ENCODE measurements around the gene CHMP2A. TPM values are rescaled to one million over a fixed set of nuclear protein-coding genes. Genes with fewer than 3 reads are reported as not detected.

Gene CHMP2A
- total RNA-seq, 2 experiments from 2014 or later, result 72.7 to 101 TPM

- Histone ChIP-seq H3K27ac (ENCODE audit: low read depth, low read length, poor library complexity, severe bottlenecking) (no peak overlapping the region), H4K20me1 (ENCODE audit: insufficient read depth, low read length) (no peaks in the 10 kb centered on the region), H3K4me2 (ENCODE audit: low read length) (no peak overlapping the region), H3K79me2 (ENCODE audit: insufficient read depth, low read depth, low read length) (no peaks in the 10 kb centered on the region), H2AFZ (ENCODE audit: low read length) (no peak overlapping the region), H3K36me3 (ENCODE audit: insufficient read depth, low read length) (peaks cover 33% of the 10 kb centered on the region; the same call in 1 of the 2 replicates), H3K9me3 (ENCODE audit: low read length) (no peaks in the 10 kb centered on the region), H3K4me1 (ENCODE audit: insufficient read depth, low read length, poor library complexity, severe bottlenecking) (peaks cover 25% of the 10 kb centered on the region), H3K9me2 (ENCODE audit: insufficient read depth, low read length) (no peaks in the 10 kb centered on the region), H3K4me3 (ENCODE audit: low read depth, low read length, poor library complexity, severe bottlenecking) (no peak overlapping the region)
- intact Hi-C loops (cut with micrococcal nuclease; ENCODE audit: unreplicated experiment), result no loop called here
- ChIA-PET CTCF (ENCODE audit: unreplicated experiment) (no interaction called here), POLR2A (no interaction called here)
- no peak for DNase-seq (ENCODE audit: low spot score)
- BruUV-seq (replicated peaks), result no TSS peak
- TF ChIP-seq, protein P1, sequence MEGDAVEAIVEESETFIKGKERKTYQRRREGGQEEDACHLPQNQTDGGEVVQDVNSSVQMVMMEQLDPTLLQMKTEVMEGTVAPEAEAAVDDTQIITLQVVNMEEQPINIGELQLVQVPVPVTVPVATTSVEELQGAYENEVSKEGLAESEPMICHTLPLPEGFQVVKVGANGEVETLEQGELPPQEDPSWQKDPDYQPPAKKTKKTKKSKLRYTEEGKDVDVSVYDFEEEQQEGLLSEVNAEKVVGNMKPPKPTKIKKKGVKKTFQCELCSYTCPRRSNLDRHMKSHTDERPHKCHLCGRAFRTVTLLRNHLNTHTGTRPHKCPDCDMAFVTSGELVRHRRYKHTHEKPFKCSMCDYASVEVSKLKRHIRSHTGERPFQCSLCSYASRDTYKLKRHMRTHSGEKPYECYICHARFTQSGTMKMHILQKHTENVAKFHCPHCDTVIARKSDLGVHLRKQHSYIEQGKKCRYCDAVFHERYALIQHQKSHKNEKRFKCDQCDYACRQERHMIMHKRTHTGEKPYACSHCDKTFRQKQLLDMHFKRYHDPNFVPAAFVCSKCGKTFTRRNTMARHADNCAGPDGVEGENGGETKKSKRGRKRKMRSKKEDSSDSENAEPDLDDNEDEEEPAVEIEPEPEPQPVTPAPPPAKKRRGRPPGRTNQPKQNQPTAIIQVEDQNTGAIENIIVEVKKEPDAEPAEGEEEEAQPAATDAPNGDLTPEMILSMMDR (conservative IDR thresholded peaks at IDR 0.05; ENCODE audit: low read length), result no peak
- TF ChIP-seq EZH2phosphoT487 (IDR thresholded peaks at IDR 0.05; ENCODE audit: borderline replicate concordance, low read depth, low read length), result no peak
These were observed 16.1 kb upstream of the CHMP2A start for GRCh38 chr19:58570770-58571574.

- Histone ChIP-seq H2AFZ (ENCODE audit: low read length) (no peak overlapping the region), H3K79me2 (ENCODE audit: insufficient read depth, low read depth, low read length) (no peaks in the 10 kb centered on the region), H4K20me1 (ENCODE audit: insufficient read depth, low read length) (no peaks in the 10 kb centered on the region), H3K9me3 (ENCODE audit: low read length) (no peaks in the 10 kb centered on the region), H3K36me3 (ENCODE audit: insufficient read depth, low read length) (peaks cover 33% of the 10 kb centered on the region; the same call in 1 of the 2 replicates), H3K9me2 (ENCODE audit: insufficient read depth, low read length) (no peaks in the 10 kb centered on the region), H3K4me2 (ENCODE audit: low read length) (no peak overlapping the region), H3K27ac (ENCODE audit: low read depth, low read length, poor library complexity, severe bottlenecking) (no peak overlapping the region), H3K4me1 (ENCODE audit: insufficient read depth, low read length, poor library complexity, severe bottlenecking) (peaks cover 22% of the 10 kb centered on the region), H3K4me3 (ENCODE audit: low read depth, low read length, poor library complexity, severe bottlenecking) (no peak overlapping the region)
- CTCF ChIA-PET (ENCODE audit: unreplicated experiment), result no interaction called here
- POLR2A ChIA-PET, result no interaction called here
- no peak for DNase-seq (ENCODE audit: low spot score)
- no TSS peak for BruUV-seq (replicated peaks)
- TF ChIP-seq, protein P1 (conservative IDR thresholded peaks at IDR 0.05; ENCODE audit: low read length), result no peak
- no peak for TF ChIP-seq EZH2phosphoT487 (IDR thresholded peaks at IDR 0.05; ENCODE audit: borderline replicate concordance, low read depth, low read length)
- intact Hi-C loops (cut with micrococcal nuclease; ENCODE audit: unreplicated experiment), result no loop called here
These were observed 15.2 kb upstream of the CHMP2A start for GRCh38 chr19:58569943-58570670.

Data from OCI-LY7 (cell line).